Tibial nerve (tissue), 4 donors: ENCODE measurements around the gene GAP43. TPM values are rescaled to one million over a fixed set of nuclear protein-coding genes. Genes with fewer than 3 reads are reported as not detected.

Experiments used
- DNase-seq, 2 donors: peaks; one replicate each; pipeline ENCODE4 v3.0.0-alpha.2; 2019; ENCODE audit warnings: low spot score in 2 of 2
- H3K27ac ChIP-seq, 4 donors: fragments of 200-600 bp; sonication (generic) in 3 of 4; one replicate each; pipeline ENCODE4 v1.5.1; 2017 to 2019; ENCODE audit warnings: mild to moderate bottlenecking in 1 of 4
- H3K27me3 ChIP-seq, 2 donors: fragments of 200-600 bp; sonication (generic) in 1 of 2; one replicate each; pipeline versions ENCODE4 v1.5.1 to v1.6.0; 2017 to 2019
- H3K36me3 ChIP-seq, 3 donors: fragments of 200-600 bp; sonication (generic); one replicate each; pipeline ENCODE4 v1.5.1; 2018 to 2019
- H3K4me1 ChIP-seq, 4 donors: fragments of 200-600 bp; sonication (generic) in 3 of 4; one replicate each; pipeline ENCODE4 v1.5.1; 2017 to 2019
- H3K4me3 ChIP-seq, 4 donors: fragments of 200-600 bp; sonication (generic) in 3 of 4; one replicate each; pipeline ENCODE4 v1.5.1; 2017 to 2019; ENCODE audit warnings: mild to moderate bottlenecking in 1 of 4, moderate library complexity in 1 of 4
- H3K9me3 ChIP-seq, 4 donors: fragments of 200-600 bp; sonication (generic) in 3 of 4; one replicate each; pipeline ENCODE4 v1.5.1; 2017 to 2019
- CTCF ChIP-seq, 5 experiments: fragments of 200-600 bp in 3 of 5; fragments of 450-650 bp in 2 of 5; sonication (generic) in 3 of 5; IDR thresholded peaks; one replicate each; pipeline ENCODE4 v1.5.1; 2016 to 2019; ENCODE audit warnings: antibody characterized with exemption in 5 of 5, mild to moderate bottlenecking in 3 of 5, moderate library complexity in 2 of 5
- EP300 ChIP-seq, 2 donors: sonication (generic); formaldehyde crosslinking; IDR thresholded peaks; one replicate each; pipeline ENCODE4 v1.6.1; 2017; ENCODE audit warnings: antibody characterized with exemption in 2 of 2, mild to moderate bottlenecking in 1 of 2
- POLR2A ChIP-seq, 2 donors: fragments of 450-650 bp; IDR thresholded peaks; one replicate each; pipeline ENCODE4 v1.6.1; 2017; ENCODE audit warnings: antibody characterized with exemption in 2 of 2, mild to moderate bottlenecking in 2 of 2, moderate library complexity in 2 of 2
- WGBS, 2 donors: methylation state at CpG; one replicate each; pipeline ENCODE4 v1.1.5; 2018; 5-methylcytosine and 5-hydroxymethylcytosine counted together
- total RNA-seq, 4 donors: library from RNA; depleted of rRNA; stranded (reverse); fragments of >200 nt; gene quantifications; one replicate each; pipeline ENCODE4 v1.1.0, GENCODE V29; 2016

Gene GAP43
- total RNA-seq, 4 donors from 2014 or later, result 2.4 to 15.3 (median 6.0) TPM

- H3K27ac ChIP-seq, result no peak overlapping the region
- no peaks in the 10 kb centered on the region for H3K36me3 ChIP-seq
- WGBS, 2 donors, result 48 to 61% methylated on average over 2 of the region's 2 CpGs
- no peak for DNase-seq
- H3K9me3 ChIP-seq, result no peaks in the 10 kb centered on the region
- H3K4me1 ChIP-seq, result peaks cover 0 to 11% (median 0%) of the 10 kb centered on the region in 4 donors
- TF ChIP-seq CTCF (IDR thresholded peaks at IDR 0.05) (no peak), EP300 (IDR thresholded peaks at IDR 0.05) (no peak), POLR2A (IDR thresholded peaks at IDR 0.05) (no peak)
- H3K27me3 ChIP-seq, result no peaks in the 10 kb centered on the region
- no peak overlapping the region for H3K4me3 ChIP-seq
Observed at GRCh38 chr3:115680803-115681345, 57.6 kb downstream of the GAP43 start.

DNA sequence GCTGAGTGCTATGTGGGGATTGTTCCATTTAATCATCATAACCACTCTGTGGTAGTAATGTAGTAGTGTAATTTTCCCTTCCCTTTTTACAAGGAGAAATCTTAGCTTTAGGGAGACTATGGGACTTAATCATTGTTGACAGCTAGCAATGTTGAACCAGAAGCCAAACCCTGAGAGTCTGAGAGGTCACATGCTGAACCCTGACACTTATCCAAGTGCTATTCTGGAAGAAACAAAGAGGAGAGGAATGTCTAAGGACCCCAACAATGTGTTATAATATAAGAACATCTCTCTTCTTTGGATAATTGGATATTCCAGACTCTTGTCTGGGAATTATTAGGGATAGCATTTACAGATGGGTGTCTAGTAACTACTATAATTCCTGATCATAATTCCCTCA is 58.4 kb downstream of the GAP43 start:
- no peak for DNase-seq
- no peaks in the 10 kb centered on the region for H3K36me3 ChIP-seq
- H3K4me3 ChIP-seq, result no peak overlapping the region
- no peak overlapping the region for H3K27ac ChIP-seq
- TF ChIP-seq EP300 (IDR thresholded peaks at IDR 0.05) (no peak), CTCF (IDR thresholded peaks at IDR 0.05) (no peak), POLR2A (IDR thresholded peaks at IDR 0.05) (no peak)
- no peaks in the 10 kb centered on the region for H3K9me3 ChIP-seq
- H3K4me1 ChIP-seq, result peaks cover 0 to 11% (median 0%) of the 10 kb centered on the region in 4 donors
- H3K27me3 ChIP-seq, result no peaks in the 10 kb centered on the region

DNA sequence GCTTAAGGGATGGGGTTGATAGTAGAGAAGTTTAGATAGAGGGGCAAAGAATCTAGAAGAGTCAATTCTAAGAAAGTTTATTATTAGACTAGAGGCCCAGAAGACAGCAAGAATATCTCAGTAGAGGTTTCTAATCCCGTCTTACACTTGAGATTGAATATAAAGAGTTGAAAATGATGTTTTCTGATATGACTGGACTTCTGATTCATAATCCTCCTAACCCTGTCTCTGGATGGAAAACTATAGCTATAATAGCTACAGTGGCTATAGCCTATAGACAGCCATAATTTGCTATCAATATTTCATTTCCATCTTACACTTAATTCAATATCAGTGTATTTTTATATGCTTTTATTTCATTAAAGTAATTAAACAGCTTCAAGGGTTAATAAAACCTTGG is 60.0 kb downstream of the GAP43 start:
- Histone ChIP-seq H3K4me3 (no peak overlapping the region), H3K9me3 (no peaks in the 10 kb centered on the region), H3K36me3 (no peaks in the 10 kb centered on the region), H3K27ac (no peak overlapping the region), H3K4me1 (peaks cover 0 to 11% (median 0%) of the 10 kb centered on the region in 4 donors), H3K27me3 (no peaks in the 10 kb centered on the region)
- 86 to 95% methylated on average over 1 of the region's 1 CpG for WGBS, 2 donors
- no peak for TF ChIP-seq EP300 (IDR thresholded peaks at IDR 0.05)
- no peak for TF ChIP-seq CTCF (IDR thresholded peaks at IDR 0.05)
- no peak for TF ChIP-seq POLR2A (IDR thresholded peaks at IDR 0.05)
- DNase-seq, result no peak

DNA sequence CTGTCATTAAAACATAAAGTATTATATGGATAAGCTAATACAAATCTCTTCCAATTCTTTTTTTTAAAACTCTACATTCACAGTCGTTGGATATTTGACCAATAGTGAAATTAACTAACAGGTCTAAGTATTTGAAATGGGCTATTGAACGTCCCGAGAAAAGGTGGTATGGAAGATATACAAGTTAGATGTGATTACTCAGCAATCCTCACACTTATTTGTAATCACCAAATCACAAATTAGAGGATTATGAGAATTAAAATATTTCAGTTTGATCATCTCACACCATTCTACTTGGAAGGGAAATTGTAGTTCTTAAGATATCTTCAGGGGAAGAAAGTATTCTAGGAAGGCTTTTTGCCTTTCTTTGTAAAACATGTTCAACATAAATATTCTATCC is 60.5 kb downstream of the GAP43 start:
- 89 to 90% methylated on average over 3 of the region's 3 CpGs for whole genome bisulfite sequencing, 2 donors
- H3K9me3 ChIP-seq, result no peaks in the 10 kb centered on the region
- peaks cover 0 to 11% (median 0%) of the 10 kb centered on the region in 4 donors for H3K4me1 ChIP-seq
- no peak for TF ChIP-seq CTCF (IDR thresholded peaks at IDR 0.05)
- TF ChIP-seq POLR2A (IDR thresholded peaks at IDR 0.05), result no peak
- no peak for TF ChIP-seq EP300 (IDR thresholded peaks at IDR 0.05)
- DNase-seq, result no peak
- H3K4me3 ChIP-seq, result no peak overlapping the region
- H3K27me3 ChIP-seq, result no peaks in the 10 kb centered on the region
- H3K36me3 ChIP-seq, result no peaks in the 10 kb centered on the region
- H3K27ac ChIP-seq, result no peak overlapping the region

- TF ChIP-seq EP300 (IDR thresholded peaks at IDR 0.05) (no peak), POLR2A (IDR thresholded peaks at IDR 0.05) (no peak), CTCF (IDR thresholded peaks at IDR 0.05) (no peak)
- H3K4me3 ChIP-seq, result no peak overlapping the region
- peaks cover 0 to 11% (median 0%) of the 10 kb centered on the region in 4 donors for H3K4me1 ChIP-seq
- H3K9me3 ChIP-seq, result no peaks in the 10 kb centered on the region
- DNase-seq, result no peak
- no peak overlapping the region for H3K27ac ChIP-seq
- no peaks in the 10 kb centered on the region for H3K36me3 ChIP-seq
- H3K27me3 ChIP-seq, result no peaks in the 10 kb centered on the region
Observed at GRCh38 chr3:115685097-115685496, 61.8 kb downstream of the GAP43 start.
